Measurements from ENCODE around the gene UPF3B.
"Not testable (repeated sequence)": the region's sequence is repeated elsewhere in the genome, so short reads cannot be mapped to it uniquely, and the experiment has no call there.

Gene UPF3B

DNA sequence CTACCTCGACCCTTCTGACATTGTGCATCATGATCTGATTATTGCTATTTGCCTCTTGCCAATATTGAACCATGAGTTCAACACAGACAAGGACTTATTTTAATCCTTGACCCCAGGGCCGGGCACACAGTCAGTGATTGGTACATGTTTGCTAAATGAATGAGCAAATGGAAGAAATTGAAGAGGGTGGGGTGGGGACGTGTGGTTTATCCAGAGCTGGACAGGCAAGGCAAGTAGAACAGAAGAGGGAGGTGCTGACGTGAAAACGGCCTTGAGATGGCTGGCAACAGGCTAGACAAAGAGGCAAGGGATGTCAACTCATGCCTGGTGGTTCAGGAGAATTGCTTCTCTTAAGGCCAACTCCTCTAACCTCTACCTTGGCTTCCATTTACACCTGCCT is 28.5 kb downstream of the UPF3B start:
- not testable (repeated sequence) for DNase-seq

DNA sequence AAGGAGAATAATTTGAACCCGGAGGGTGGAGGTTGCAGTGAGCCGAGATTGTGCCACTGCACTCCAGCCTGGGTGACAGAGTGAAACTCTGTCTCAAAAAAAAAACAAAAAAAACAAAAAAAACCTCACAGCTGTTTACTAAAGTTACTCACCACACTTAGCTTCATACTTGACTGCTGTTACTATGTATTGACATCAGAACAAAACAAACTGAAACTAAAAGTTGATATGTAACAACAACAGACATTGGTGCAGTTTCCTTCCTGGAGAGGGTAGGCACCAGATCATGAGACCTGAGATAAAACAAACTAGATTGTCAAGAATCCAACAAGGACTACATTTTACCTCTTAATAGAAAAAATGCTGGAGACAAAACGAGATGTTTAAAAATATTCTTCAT is 31.1 kb downstream of the UPF3B start:
- DNase-seq = not testable (repeated sequence)

- DNase-seq = no peak
Measured at GRCh38 chrX:119817130-119817690, 35.6 kb downstream of the UPF3B start.

DNA sequence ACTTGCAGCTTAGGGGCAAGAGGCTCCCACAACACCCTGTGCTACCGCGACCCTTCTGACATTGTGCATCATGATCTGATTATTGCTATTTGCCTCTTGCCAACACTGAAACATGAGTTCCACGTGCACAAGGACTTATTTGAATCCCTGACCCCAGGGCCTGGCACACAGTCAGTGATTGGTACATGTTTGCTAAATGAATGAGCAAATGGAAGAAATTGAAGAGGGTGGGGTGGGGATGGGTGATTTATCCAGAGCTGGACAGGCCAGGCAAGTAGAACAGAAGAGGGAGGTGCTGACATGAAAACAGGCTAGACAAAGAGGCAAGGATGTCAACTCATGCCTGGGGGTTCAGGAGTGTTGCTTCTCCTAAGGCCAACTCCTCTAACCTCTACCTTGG is 36.5 kb downstream of the UPF3B start:
- DNase-seq = no peak

DNA sequence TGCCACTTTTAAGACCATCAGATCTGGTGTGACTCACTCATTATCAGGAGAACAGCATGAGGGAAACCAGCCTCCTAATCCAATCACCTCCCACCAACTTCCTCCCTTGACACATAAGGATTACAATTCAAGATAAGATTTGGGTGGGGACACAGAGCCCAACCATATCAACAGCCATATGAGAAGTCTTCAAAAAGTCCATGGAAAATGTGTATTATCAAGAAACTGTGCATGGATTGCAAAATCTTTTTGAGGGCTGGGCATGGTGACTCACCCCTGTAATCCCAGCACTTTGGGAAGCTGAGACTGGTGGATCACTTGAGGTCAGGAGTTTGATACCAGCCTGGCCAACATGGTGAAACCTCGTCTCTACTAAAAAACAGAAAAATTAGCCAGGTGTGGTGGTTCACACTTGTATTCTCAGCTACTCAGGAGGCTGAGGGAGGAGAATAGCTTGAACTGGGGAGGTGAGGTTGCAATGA is 43.5 kb downstream of the UPF3B start:
- DNase-seq = no peak

- DNase-seq = not testable (repeated sequence)
Measured at GRCh38 chrX:119808461-119808860, 44.3 kb downstream of the UPF3B start.

DNA sequence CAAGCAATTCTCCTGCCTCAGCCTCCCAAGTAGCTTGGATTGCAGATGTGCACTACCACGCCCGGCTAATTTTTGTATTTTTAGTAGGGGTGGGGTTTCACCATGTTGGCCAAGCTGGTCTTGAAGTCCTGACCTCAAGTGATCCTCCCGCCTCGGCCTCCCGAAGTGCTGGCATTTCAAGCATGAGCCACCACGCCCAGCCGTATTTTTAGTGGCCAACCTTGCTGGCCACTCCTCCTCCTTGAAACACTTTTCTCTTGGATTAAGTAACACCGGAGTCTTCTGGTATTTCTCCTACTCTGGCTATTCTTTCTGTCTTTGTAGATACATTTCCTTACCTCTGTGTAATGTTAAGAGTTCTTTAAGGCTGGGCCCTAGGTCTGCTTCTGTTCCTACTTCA is 50.2 kb downstream of the UPF3B start:
- no peak for DNase-seq

- DNase-seq = no peak
Measured at GRCh38 chrX:119801253-119802221, 51.2 kb downstream of the UPF3B start.

DNA sequence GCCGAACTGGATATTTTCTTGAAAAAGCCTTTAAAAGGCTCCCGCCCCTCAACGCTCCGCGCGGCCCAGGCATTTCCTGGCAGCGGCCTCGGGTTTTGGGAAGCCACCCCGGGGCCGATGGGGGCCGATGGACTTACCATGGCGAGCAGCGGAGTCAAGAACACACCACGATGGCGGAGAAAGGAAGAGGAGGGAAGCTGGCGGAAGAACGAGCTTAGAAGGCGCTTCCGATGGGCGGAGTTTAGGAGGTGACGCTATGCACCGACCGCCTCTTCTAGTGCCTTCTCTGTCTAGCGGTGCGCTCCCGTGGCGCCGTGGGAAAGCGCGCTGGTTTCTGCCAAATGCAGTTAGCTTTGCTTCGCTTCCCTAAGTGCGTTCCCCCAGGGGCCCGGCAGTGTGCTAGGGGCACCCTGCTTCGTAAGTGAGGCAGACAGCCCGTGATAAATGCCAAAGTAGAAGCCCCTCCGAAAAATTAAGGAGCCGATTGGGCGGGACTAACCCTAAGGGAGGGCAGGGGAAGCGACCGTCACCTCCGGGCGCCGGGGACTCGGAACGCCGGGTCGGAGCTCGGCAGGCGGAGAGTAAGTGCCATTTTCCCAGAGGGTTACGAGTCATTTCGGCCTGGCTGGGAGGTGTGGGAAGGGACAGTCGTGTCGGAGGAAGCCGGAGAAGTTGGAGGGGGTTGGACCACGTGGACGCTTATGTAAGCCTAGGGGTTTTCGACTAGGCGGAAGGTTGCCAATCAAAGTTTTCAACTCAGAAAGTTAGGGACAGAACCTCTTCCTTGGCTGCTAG is 61.1 kb downstream of the UPF3B start, which contains the start of gene RPL39:
TSS of gene RPL39 (minus strand) at position 194 of the 795 bp plus-strand sequence. CDS start at position 140, 54 bp downstream.
- no peak for DNase-seq

GRCh38 chrX:119790977-119791436 is 61.8 kb downstream of the UPF3B start:
- no peak for DNase-seq

- DNase-seq = no peak
Measured at GRCh38 chrX:119784747-119785446, 67.9 kb downstream of the UPF3B start.

Data from 8988T (cell line).